ENCODE results near the gene SUN5.

Gene SUN5

GRCh38 chr20:33009214-33010132 is 5.2 kb upstream of the SUN5 start:
- Histone ChIP-seq H3K4me3 (ENCODE audit: low read depth in 1 of 2, low read length in 2 of 2) (no peak overlapping the region), H3K4me1 (ENCODE audit: insufficient read depth, low read length) (no peaks in the 10 kb centered on the region), H3K36me3 (ENCODE audit: insufficient read depth, low read length) (no peaks in the 10 kb centered on the region), H3K9me3 (ENCODE audit: low read length) (no peaks in the 10 kb centered on the region), H3K27ac (ENCODE audit: low read depth, low read length) (no peak overlapping the region), H3K27me3 (ENCODE audit: control insufficient read depth in 1 of 2, insufficient read depth in 2 of 2, low read length in 2 of 2) (no peaks in the 10 kb centered on the region), H3K9ac (ENCODE audit: low read length) (no peak overlapping the region)

DNA sequence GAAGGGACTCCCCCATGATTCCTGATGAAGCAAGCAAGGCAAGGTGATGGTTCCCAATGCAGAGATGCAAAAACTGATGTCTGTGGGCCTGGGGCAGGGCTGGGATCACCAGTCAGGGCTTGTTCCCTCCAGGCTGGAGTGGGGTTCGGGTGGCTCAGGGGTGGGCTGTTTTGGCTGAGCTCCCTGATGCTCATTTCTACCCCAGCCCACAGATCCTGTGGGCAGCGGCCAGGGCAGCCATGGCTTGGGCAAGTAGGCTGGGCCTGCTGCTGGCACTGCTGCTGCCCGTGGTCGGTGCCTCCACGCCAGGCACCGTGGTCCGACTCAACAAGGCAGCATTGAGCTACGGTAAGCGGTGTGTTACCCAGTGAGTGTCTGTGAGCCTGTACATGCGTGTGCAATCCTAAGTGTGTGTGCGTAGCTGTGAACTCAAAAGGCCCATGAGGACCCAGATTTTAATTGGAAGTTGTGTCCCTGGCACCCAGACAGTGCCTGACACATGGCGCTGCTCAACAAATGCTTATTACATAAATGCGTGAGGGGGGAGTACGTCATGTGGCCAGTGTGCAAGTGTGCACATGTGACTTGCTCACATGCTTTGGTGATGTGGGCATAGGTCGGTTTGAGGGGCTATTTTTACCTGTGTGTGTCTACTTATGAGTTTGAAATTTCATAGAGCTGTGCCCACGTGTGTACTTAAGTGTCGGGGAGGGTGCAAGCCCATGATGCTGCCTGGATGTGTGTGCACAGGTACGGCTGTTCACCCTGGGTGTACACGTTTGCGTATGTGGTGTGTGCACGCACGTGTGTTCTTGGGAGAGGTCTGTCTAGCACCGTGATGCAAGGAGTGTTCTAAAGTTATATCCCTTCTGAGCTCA is 4.3 kb upstream of the SUN5 start:
- H3K4me1 ChIP-seq (ENCODE audit: insufficient read depth, low read length) = no peaks in the 10 kb centered on the region
- no peaks in the 10 kb centered on the region for H3K36me3 ChIP-seq (ENCODE audit: insufficient read depth, low read length)
- H3K9me3 ChIP-seq (ENCODE audit: low read length) = no peaks in the 10 kb centered on the region
- no peak overlapping the region for H3K4me3 ChIP-seq (ENCODE audit: low read depth in 1 of 2, low read length in 2 of 2)
- no peaks in the 10 kb centered on the region for H3K27me3 ChIP-seq (ENCODE audit: control insufficient read depth in 1 of 2, insufficient read depth in 2 of 2, low read length in 2 of 2)
- H3K27ac ChIP-seq (ENCODE audit: low read depth, low read length) = no peak overlapping the region
- H3K9ac ChIP-seq (ENCODE audit: low read length) = no peak overlapping the region

GRCh38 chr20:33007376-33008335 is 3.4 kb upstream of the SUN5 start, which contains the start of gene BPIFB2:
Gene BPIFB2, plus strand, starts transcription at chr20:33007704. Its CDS starts 871 bp downstream, at chr20:33008575.
- H3K9ac ChIP-seq (ENCODE audit: low read length) = no peak within 1 kb of the TSS
- no peaks in the 10 kb centered on the region for H3K4me1 ChIP-seq (ENCODE audit: insufficient read depth, low read length)
- H3K36me3 ChIP-seq (ENCODE audit: insufficient read depth, low read length) = no peaks in the 10 kb centered on the region
- no peak within 1 kb of the TSS for H3K27ac ChIP-seq (ENCODE audit: low read depth, low read length)
- no peaks in the 10 kb centered on the region for H3K27me3 ChIP-seq (ENCODE audit: control insufficient read depth in 1 of 2, insufficient read depth in 2 of 2, low read length in 2 of 2)
- no peaks in the 10 kb centered on the region for H3K9me3 ChIP-seq (ENCODE audit: low read length)
- H3K4me3 ChIP-seq (ENCODE audit: low read depth in 1 of 2, low read length in 2 of 2) = no peak within 1 kb of the TSS

- Histone ChIP-seq H3K9ac (ENCODE audit: low read length) (no peak overlapping the region), H3K4me3 (ENCODE audit: low read depth in 1 of 2, low read length in 2 of 2) (no peak overlapping the region), H3K9me3 (ENCODE audit: low read length) (no peaks in the 10 kb centered on the region)
Measured at GRCh38 chr20:33006776-33007375, 2.6 kb upstream of the SUN5 start.

GRCh38 chr20:33005908-33006775 is 1.9 kb upstream of the SUN5 start:
- no peak overlapping the region for H3K9ac ChIP-seq (ENCODE audit: low read length)
- no peaks in the 10 kb centered on the region for H3K36me3 ChIP-seq (ENCODE audit: insufficient read depth, low read length)
- no peaks in the 10 kb centered on the region for H3K27me3 ChIP-seq (ENCODE audit: control insufficient read depth in 1 of 2, insufficient read depth in 2 of 2, low read length in 2 of 2)
- no peaks in the 10 kb centered on the region for H3K9me3 ChIP-seq (ENCODE audit: low read length)
- no peaks in the 10 kb centered on the region for H3K4me1 ChIP-seq (ENCODE audit: insufficient read depth, low read length)
- H3K27ac ChIP-seq (ENCODE audit: low read depth, low read length) = no peak overlapping the region
- H3K4me3 ChIP-seq (ENCODE audit: low read depth in 1 of 2, low read length in 2 of 2) = no peak overlapping the region

More at GRCh38 chr20:33006776-33007375, 2.6 kb upstream of the SUN5 start:
- Histone ChIP-seq H3K4me1 (ENCODE audit: insufficient read depth, low read length) (no peaks in the 10 kb centered on the region), H3K36me3 (ENCODE audit: insufficient read depth, low read length) (no peaks in the 10 kb centered on the region), H3K27ac (ENCODE audit: low read depth, low read length) (no peak overlapping the region), H3K27me3 (ENCODE audit: control insufficient read depth in 1 of 2, insufficient read depth in 2 of 2, low read length in 2 of 2) (no peaks in the 10 kb centered on the region)

- H3K9me3 ChIP-seq (ENCODE audit: low read length) = no peaks in the 10 kb centered on the region
- H3K4me3 ChIP-seq (ENCODE audit: low read depth in 1 of 2, low read length in 2 of 2) = no peak overlapping the region
- H3K27ac ChIP-seq (ENCODE audit: low read depth, low read length) = no peak overlapping the region
- H3K27me3 ChIP-seq (ENCODE audit: control insufficient read depth in 1 of 2, insufficient read depth in 2 of 2, low read length in 2 of 2) = no peaks in the 10 kb centered on the region
- no peaks in the 10 kb centered on the region for H3K36me3 ChIP-seq (ENCODE audit: insufficient read depth, low read length)
- H3K9ac ChIP-seq (ENCODE audit: low read length) = no peak overlapping the region
- no peaks in the 10 kb centered on the region for H3K4me1 ChIP-seq (ENCODE audit: insufficient read depth, low read length)
Measured at GRCh38 chr20:33005132-33005566, 916 bp upstream of the SUN5 start.

DNA sequence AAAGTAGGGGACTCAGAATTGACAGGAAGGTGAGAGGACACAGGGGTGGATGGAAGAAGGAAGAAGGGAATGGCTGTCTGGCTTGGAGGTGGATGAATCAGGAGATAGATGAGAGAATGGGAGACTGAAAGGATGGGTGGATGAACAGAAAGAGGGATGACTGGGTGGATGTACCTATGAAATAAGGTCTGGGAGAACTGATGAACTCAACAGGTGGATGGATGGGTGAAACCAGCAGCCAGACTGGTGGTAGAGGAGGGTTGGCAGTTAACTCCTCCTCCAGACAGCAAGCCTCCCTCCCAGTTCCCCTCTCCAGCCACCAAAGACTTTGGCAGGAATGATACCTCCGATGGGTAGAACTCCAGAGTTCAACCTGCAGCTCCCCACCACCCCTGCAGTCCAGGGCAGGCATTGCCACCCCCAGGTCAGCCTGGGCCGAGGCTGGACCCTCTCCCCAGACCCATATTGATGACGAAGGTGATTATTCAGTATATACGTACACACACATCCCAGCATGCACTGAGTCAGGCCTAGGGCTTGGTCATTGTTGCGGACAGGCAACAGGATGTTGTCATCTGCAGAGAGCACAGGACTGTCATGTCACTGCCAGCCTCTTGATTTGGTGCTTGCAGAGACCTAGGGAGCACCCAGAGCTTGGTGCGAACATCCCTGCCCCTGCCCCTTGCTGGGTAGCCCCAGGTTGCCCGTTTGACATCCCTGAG is 2.0 kb downstream of the SUN5 start:
- H3K9ac ChIP-seq (ENCODE audit: low read length) = no peak overlapping the region
- no peaks in the 10 kb centered on the region for H3K27me3 ChIP-seq (ENCODE audit: control insufficient read depth in 1 of 2, insufficient read depth in 2 of 2, low read length in 2 of 2)
- no peak overlapping the region for H3K4me3 ChIP-seq (ENCODE audit: low read depth in 1 of 2, low read length in 2 of 2)
- no peak overlapping the region for H3K27ac ChIP-seq (ENCODE audit: low read depth, low read length)
- H3K9me3 ChIP-seq (ENCODE audit: low read length) = no peaks in the 10 kb centered on the region
- no peaks in the 10 kb centered on the region for H3K36me3 ChIP-seq (ENCODE audit: insufficient read depth, low read length)
- no peaks in the 10 kb centered on the region for H3K4me1 ChIP-seq (ENCODE audit: insufficient read depth, low read length)

DNA sequence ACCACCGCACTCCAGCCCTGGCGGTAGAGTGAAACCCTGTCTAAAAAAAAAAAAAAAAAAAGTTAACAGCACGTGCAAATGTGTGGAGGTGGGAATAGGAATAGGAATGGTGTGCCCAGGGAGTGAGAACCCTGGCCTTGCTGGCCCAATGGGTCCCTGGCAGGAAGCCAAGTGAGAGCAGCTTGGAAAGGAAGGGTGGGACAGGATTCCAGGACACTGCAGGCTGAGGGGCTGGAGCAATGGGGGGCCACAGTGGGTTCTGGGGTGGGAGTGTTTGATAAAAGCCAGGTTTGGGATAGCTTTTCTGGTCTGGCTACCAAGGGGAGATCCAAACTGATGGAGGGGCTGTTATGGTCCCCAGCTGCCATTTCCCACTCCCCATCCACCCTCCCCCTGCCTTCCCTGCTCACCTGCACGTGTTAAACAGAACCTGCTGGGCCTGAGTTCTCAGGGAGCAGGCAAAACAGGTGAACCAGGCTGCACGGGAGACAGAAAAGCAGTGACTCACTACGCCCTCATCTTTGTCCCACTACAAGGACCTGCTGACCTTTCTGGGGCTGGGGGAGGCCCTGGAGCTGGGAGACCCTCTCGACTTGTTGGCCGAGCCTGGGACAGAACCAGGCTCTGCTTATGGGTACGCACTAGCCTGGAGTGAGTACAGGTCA is 3.3 kb downstream of the SUN5 start:
- Histone ChIP-seq H3K9me3 (ENCODE audit: low read length) (no peaks in the 10 kb centered on the region), H3K27me3 (ENCODE audit: control insufficient read depth in 1 of 2, insufficient read depth in 2 of 2, low read length in 2 of 2) (no peaks in the 10 kb centered on the region), H3K9ac (ENCODE audit: low read length) (no peak overlapping the region), H3K36me3 (ENCODE audit: insufficient read depth, low read length) (no peaks in the 10 kb centered on the region), H3K4me1 (ENCODE audit: insufficient read depth, low read length) (no peaks in the 10 kb centered on the region), H3K4me3 (ENCODE audit: low read depth in 1 of 2, low read length in 2 of 2) (no peak overlapping the region), H3K27ac (ENCODE audit: low read depth, low read length) (no peak overlapping the region)

- H3K27ac ChIP-seq (ENCODE audit: low read depth, low read length) = no peak overlapping the region
- no peaks in the 10 kb centered on the region for H3K4me1 ChIP-seq (ENCODE audit: insufficient read depth, low read length)
- H3K9ac ChIP-seq (ENCODE audit: low read length) = no peak overlapping the region
- no peaks in the 10 kb centered on the region for H3K36me3 ChIP-seq (ENCODE audit: insufficient read depth, low read length)
- H3K4me3 ChIP-seq (ENCODE audit: low read depth in 1 of 2, low read length in 2 of 2) = no peak overlapping the region
- no peaks in the 10 kb centered on the region for H3K9me3 ChIP-seq (ENCODE audit: low read length)
- no peaks in the 10 kb centered on the region for H3K27me3 ChIP-seq (ENCODE audit: control insufficient read depth in 1 of 2, insufficient read depth in 2 of 2, low read length in 2 of 2)
Measured at GRCh38 chr20:32999603-33000250, 4.5 kb downstream of the SUN5 start.
